WI38 (cell line): ENCODE results near the gene CNKSR3.

Experiments used
- H3K4me3 ChIP-seq: 2 replicates; pipeline ENCODE4 v1.5.1; 2011; ENCODE audit warnings: low read depth, mild to moderate bottlenecking, control low read depth, low read length
- CTCF ChIP-seq: IDR thresholded peaks from 2 replicates; pipeline ENCODE4 v1.5.1; 2012; ENCODE audit warnings: low read depth, mild to moderate bottlenecking, control low read depth, low read length

Gene CNKSR3

DNA sequence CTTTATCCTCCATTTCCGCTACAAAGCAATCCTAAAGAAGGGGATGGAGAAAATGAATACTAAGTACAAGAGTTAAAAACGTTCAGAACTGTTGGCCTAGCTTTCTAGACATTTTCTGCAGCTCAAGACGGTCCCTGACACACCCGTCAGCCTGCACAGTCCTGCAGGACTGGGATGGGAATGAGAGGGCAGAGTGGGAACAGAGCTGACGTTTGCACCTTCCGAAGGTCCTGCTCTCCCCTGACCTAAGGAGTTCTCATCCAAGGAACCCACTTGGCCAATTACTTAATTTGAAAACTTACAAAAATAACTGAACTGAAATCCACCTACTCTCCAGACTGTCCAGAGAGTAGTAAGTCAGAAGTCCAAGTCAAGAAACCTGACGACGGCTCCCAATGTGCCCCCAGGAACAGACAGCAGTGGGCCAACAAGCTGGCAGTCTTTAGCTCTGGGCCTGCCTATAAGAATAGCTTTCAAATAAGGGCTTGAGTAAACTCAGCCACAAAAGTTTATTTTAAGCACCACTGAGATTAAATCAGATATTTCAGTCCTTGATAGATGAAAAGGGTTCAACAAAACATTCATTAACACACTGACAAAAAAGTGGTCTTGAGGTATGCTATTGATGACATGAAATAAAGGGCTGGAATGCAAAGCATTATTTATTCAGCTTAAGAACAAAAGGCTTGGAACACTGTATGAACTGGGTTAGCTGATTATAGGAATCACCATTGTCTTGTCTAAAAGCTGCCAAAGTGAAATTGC lies 76.8 kb downstream of the CNKSR3 start:
- H3K4me3 ChIP-seq = no peak overlapping the region
- no peak for TF ChIP-seq CTCF

- no peak for TF ChIP-seq CTCF
- H3K4me3 ChIP-seq = no peak overlapping the region
Measured at GRCh38 chr6:154432533-154433476, 77.7 kb downstream of the CNKSR3 start.

DNA sequence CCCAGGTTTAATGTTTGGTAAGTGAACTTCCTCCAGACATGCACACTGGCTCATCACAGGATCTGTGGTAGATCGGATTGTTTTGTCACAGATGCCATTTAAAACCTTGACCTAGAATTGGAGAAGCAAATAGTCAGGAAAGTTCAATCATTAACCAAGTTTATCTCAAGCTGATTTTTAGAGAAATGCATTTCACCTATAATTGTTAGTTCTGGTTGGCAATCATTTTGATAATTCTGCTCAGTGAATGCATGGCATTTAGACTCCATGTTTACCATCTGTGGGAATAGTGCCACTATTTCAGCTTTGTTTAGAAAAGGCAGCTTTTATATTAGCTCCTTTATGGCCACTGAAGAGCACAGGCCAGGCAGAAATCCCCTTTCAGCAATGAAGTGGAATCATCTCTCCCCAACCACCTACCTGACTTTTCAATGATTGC lies 80.0 kb downstream of the CNKSR3 start:
- no peak for TF ChIP-seq CTCF
- no peak overlapping the region for H3K4me3 ChIP-seq

DNA sequence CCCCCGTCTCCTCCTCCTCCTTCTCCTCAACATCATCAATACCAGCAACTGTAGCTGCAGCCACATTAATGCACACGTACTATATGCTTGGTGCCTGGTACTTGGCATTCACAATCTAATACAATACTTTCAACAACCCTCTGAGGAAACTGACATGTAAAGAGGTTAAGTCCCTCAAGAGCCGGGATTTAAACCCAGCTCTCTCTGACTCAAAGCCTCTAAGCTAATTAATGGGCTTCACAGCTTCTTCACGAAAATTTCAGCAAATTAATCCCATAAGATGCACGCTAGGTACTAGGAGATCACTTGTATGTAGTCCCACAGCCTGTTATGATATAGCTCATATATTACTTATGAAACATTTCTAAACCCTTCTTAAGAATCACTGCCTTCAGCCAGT lies 80.8 kb downstream of the CNKSR3 start:
- no peak overlapping the region for H3K4me3 ChIP-seq
- no peak for TF ChIP-seq CTCF

DNA sequence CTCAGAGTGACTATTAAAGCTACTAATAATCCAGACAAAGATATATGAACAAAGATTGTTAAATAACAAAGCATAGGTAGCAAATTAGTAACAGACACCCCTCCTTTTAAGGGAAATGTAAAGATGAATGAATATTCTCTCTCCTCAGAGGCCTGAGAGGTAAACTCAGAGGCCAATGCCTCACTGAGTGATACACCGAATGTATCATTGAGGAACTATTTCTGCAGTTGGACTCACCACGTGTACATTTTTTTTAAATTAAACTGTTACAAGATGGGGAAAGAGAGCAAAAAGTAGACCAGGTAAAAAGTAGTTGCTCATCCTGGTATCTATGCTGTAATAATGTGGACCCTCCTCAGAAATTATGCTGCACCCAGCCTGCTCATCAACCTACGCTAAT lies 81.6 kb downstream of the CNKSR3 start:
- TF ChIP-seq CTCF = no peak
- no peak overlapping the region for H3K4me3 ChIP-seq

- no peak overlapping the region for H3K4me3 ChIP-seq
- no peak for TF ChIP-seq CTCF
Measured at GRCh38 chr6:154427446-154427845, 83.0 kb downstream of the CNKSR3 start.

DNA sequence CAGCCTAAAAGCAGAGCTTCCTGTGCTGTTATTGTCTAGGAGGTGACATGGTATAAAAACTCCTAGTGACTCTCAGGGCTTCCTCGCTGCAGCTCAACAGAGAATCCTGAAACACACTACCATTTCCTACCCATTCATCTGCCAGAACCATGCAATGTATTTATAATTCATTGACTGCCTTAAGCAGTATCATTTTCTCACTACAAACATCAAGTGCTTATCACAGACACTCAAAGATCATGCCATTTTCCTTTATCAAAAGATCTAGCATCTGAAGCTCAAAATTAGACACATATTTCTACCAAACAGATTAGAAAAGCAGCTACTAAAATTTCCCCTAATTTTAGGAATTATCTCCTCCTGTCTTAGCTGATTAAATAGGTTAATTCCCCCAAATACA lies 83.5 kb downstream of the CNKSR3 start:
- TF ChIP-seq CTCF = no peak
- no peak overlapping the region for H3K4me3 ChIP-seq
